ENCODE measurements around the gene APOM. TPM values are rescaled to one million over a fixed set of nuclear protein-coding genes. Genes with fewer than 3 reads are reported as not detected.

Gene APOM
- total and polyA plus RNA-seq, 8 donors: 0.62 to 5.0 (median 1.2) TPM

DNA sequence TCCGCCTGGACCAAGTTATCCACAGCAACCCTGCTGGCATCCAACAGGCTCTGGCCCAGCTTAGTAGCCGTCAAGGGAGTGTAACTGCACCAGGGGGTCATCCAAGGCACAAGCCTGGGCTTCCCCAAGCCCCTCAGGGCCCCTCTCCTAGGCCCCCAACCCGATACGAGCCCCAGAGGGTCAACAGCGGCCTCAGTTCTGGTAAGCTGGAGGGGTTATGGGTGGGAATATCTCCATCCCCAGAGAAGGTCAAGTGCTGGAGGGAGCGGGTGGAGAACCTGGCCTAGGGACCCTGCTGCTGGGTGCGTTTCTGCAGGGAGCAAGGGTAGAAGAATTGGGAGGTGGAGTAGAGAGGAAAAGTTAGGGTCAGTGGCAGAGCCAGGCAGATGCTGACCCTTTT is 22.2 kb upstream of the APOM start:
- H3K4me1 ChIP-seq: no peaks in the 10 kb centered on the region
- H3K36me3 ChIP-seq: peaks cover 9 to 78% (median 62%) of the 10 kb centered on the region in 3 donors
- FAIRE-seq (no peak), ATAC-seq (no peak), DNase-seq (no peak)
- H3K27me3 ChIP-seq: no peaks in the 10 kb centered on the region
- 93 to 95% methylated on average over 7 of the region's 7 CpGs for WGBS, 2 donors
- H3K27ac ChIP-seq: no peak overlapping the region
- intact Hi-C loops (cut with DNase I): no loop called here
- TF ChIP-seq CTCF (IDR thresholded peaks at IDR 0.05): no peak
- H3K4me3 ChIP-seq: no peak overlapping the region
- no peaks in the 10 kb centered on the region for H3K9me3 ChIP-seq

GRCh38 chr6:31634131-31634530 is 21.6 kb upstream of the APOM start:
- intact Hi-C loops (cut with DNase I): no loop called here

DNA sequence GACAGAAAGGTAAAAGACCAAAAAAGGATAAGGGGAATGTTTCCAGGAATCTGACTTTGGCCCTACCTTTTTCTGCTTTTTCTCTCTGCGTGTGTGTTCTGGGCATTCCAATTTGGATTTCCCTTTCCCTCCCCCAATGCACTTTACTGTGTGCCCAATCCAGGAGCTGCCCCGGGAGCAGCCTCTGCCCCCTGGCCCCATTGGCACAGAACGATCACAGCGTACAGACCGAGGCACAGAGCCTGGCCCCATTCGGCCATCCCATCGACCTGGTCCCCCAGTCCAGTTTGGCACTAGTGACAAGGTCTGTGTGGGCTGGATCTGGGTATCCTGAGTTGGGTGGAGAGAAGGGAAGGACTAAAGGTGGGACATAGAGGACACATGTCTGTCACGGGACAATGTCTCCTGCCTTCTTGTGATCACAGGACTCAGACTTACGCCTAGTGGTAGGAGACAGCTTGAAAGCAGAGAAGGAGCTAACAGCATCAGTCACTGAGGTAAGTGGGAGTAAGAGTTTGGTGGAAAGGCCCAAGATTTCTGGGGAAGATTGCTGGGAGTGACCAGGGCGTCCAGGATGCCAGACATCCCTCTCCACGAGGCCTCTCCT is 20.6 kb upstream of the APOM start:
- Histone ChIP-seq H3K4me1 (no peaks in the 10 kb centered on the region), H3K27ac (no peak overlapping the region), H3K27me3 (no peaks in the 10 kb centered on the region), H3K4me3 (no peak overlapping the region), H3K36me3 (peaks cover 6 to 77% (median 49%) of the 10 kb centered on the region in 3 donors), H3K9me3 (no peaks in the 10 kb centered on the region)
- no peak for FAIRE-seq
- intact Hi-C loops (cut with DNase I): no loop called here
- no peak for DNase-seq
- 82 to 87% methylated on average over 11 of the region's 11 CpGs for WGBS, 2 donors
- no peak for TF ChIP-seq CTCF (IDR thresholded peaks at IDR 0.05)
- ATAC-seq: no peak

More at GRCh38 chr6:31634131-31634530, 21.6 kb upstream of the APOM start:
- no peak for TF ChIP-seq CTCF (IDR thresholded peaks at IDR 0.05)
- 91 to 92% methylated on average over 3 of the region's 3 CpGs for WGBS, 2 donors
- FAIRE-seq (no peak), ATAC-seq (no peak), DNase-seq (no peak)
- H3K4me3 ChIP-seq: no peak overlapping the region
- H3K27ac ChIP-seq: no peak overlapping the region
- H3K4me1 ChIP-seq: no peaks in the 10 kb centered on the region
- no peaks in the 10 kb centered on the region for H3K27me3 ChIP-seq
- peaks cover 9 to 77% (median 57%) of the 10 kb centered on the region in 3 donors for H3K36me3 ChIP-seq
- H3K9me3 ChIP-seq: no peaks in the 10 kb centered on the region

DNA sequence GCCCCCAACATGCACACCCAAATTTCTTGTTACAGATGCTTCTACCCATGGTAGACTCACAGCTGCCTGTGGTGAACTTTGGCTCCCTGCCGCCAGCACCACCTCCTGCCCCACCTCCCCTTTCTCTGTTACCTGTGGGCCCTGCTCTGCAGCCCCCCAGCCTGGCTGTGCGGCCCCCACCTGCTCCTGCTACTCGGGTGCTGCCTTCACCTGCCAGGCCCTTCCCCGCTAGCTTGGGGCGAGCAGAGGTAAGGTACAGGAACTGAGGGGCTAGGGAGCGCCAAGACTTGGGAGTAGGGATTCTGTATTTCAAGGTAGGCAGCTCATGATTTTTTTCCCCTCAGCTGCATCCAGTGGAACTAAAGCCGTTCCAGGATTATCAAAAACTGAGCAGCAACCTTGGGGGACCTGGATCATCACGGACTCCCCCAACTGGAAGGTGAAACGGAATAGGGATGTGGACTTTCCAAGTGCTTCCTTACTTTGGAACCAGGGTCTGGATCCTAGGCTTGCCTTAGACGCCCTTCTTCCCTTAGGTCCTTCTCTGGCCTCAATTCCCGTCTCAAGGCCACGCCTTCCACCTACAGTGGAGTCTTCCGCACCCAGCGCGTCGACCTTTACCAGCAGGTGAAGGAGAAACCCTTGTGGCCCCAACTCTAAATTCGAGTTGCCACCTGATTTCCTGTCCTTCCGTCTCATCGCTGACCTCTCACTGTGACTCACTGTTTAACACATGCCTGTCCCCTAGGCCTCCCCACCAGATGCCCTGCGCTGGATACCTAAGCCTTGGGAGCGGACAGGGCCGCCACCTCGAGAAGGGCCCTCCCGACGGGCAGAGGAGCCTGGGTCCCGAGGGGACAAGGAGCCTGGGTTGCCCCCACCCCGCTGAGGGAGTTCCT is 18.7 kb upstream of the APOM start:
- H3K27ac ChIP-seq: no peak overlapping the region
- no peaks in the 10 kb centered on the region for H3K27me3 ChIP-seq
- no peak overlapping the region for H3K4me3 ChIP-seq
- intact Hi-C loops (cut with DNase I): no loop called here
- H3K4me1 ChIP-seq: no peaks in the 10 kb centered on the region
- DNase-seq: no peak
- no peak for FAIRE-seq
- H3K36me3 ChIP-seq: peaks cover 11 to 77% (median 47%) of the 10 kb centered on the region in 3 donors
- H3K9me3 ChIP-seq: no peaks in the 10 kb centered on the region
- WGBS, 2 donors: 85 to 86% methylated on average over 27 of the region's 27 CpGs
- peak in 1 of 4 donors; percentile 7 for ATAC-seq
- TF ChIP-seq CTCF (IDR thresholded peaks at IDR 0.05): no peak

Data from pancreas (tissue), 10 donors.